Measurements from ENCODE around the gene WFIKKN1.

- TF ChIP-seq EZH2 (IDR thresholded peaks at IDR 0.05; ENCODE audit: borderline replicate concordance, insufficient read depth, low read depth, low read length, poor library complexity, severe bottlenecking) (no peak), CTCF (IDR thresholded peaks at IDR 0.05) (no peak)
Observed at GRCh38 chr16:662597-662996, 31.8 kb downstream of the WFIKKN1 start.

Data from B cell (primary cell).